ENCODE results near the gene SLC35G6. TPM values are rescaled to one million over a fixed set of nuclear protein-coding genes. Genes with fewer than 3 reads are reported as not detected.
"Not testable (repeated sequence)": the region's sequence is repeated elsewhere in the genome, so short reads cannot be mapped to it uniquely, and the experiment has no call there.

The SLC35G6 gene
- polyA plus RNA-seq, 3 donors, result 0.20 to 0.67 (median 0.52) TPM

GRCh38 chr17:7478276-7479212, 2.7 kb upstream of the SLC35G6 start:
- DNase-seq, result no peak

- no peak for DNase-seq
Observed at GRCh38 chr17:7479213-7480088, 1.8 kb upstream of the SLC35G6 start, which contains the start of gene ZBTB4. TSS of gene ZBTB4 (minus strand) at chr17:7479631. CDS start at chr17:7466801, 12,830 bp downstream.

- DNase-seq, result no peak
Observed at GRCh38 chr17:7480089-7480384, 1.2 kb upstream of the SLC35G6 start.

- not testable (repeated sequence) for DNase-seq
Observed at GRCh38 chr17:7481842-7482741, 846 bp downstream of the SLC35G6 start.

- not testable (repeated sequence) for DNase-seq
Observed at GRCh38 chr17:7482742-7483088, 1.5 kb downstream of the SLC35G6 start.

GRCh38 chr17:7483255-7484066, 2.2 kb downstream of the SLC35G6 start:
- DNase-seq, result peak; percentile 93

- DNase-seq, result peak; percentile 97
Observed at GRCh38 chr17:7484067-7484918, 3.0 kb downstream of the SLC35G6 start, which contains the start of gene POLR2A. TSS of gene POLR2A (plus strand) at chr17:7484366.

- DNase-seq, result no peak
Observed at GRCh38 chr17:7484919-7485377, 3.7 kb downstream of the SLC35G6 start.

- DNase-seq, result no peak
Observed at GRCh38 chr17:7486181-7486580, 4.9 kb downstream of the SLC35G6 start.

- DNase-seq, result no peak
Observed at GRCh38 chr17:7490144-7490543, 8.9 kb downstream of the SLC35G6 start.

GRCh38 chr17:7491583-7491982, 10.3 kb downstream of the SLC35G6 start:
- no peak for DNase-seq

GRCh38 chr17:7493941-7494340, 12.7 kb downstream of the SLC35G6 start:
- no peak for DNase-seq

- DNase-seq, result no peak
Observed at GRCh38 chr17:7495906-7496434, 14.7 kb downstream of the SLC35G6 start.

- no peak for DNase-seq
Observed at GRCh38 chr17:7496470-7497183, 15.4 kb downstream of the SLC35G6 start.

GRCh38 chr17:7497228-7497627, 16.0 kb downstream of the SLC35G6 start:
- no peak for DNase-seq

GRCh38 chr17:7497636-7498035, 16.4 kb downstream of the SLC35G6 start:
- no peak for DNase-seq

- no peak for DNase-seq
Observed at GRCh38 chr17:7499161-7499560, 17.9 kb downstream of the SLC35G6 start.

- no peak for DNase-seq
Observed at GRCh38 chr17:7501729-7502128, 20.5 kb downstream of the SLC35G6 start.
